ENCODE results near the gene SRGAP2B.
"Not testable (repeated sequence)": the region's sequence is repeated elsewhere in the genome, so short reads cannot be mapped to it uniquely, and the experiment has no call there.

SRGAP2B gene

DNA sequence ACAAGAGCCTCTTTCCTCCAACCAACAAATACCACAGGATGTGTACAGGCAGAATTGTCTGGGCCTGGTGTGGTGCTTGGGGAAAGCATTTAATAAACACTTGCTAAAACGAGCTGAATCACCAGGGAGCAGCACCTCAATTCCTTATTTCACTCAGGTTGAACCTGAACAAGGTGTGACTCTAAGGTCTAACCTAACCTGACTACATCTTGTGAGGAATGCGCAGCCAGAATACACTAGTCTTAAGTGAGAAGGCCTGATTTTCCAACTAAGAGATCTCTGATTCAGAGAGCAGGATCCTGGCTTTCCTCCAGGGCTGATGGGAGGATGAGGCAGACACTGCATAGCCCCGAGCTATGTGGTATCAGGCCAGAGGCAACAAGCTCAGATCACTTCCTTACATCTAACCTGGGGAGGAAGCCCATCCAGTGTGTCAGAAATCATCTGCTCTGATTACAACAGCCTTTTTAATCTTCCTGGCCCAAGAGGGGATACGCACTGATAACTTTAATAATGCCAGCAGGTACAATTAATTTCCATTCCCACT lies 158.9 kb downstream of the SRGAP2B start:
- DNase-seq: not testable (repeated sequence)

DNA sequence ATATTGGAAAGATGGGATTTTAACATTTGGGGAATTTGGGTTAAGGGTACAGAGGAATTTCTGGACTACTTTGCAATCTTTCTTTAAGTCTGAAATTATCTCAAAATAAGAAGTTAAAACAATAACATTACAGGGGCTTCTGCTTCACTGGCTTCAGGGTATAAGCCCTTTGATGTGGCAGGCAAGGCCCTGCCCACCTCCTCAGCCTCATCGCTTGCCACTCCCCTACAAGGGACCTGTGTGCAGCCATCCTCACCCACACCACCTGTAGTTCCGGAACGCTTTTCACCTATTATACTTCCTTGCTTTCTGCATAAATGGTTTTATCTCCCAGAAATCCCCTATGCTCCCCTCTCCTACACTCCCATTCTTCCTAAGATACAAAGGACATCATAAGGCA lies 159.8 kb downstream of the SRGAP2B start:
- not testable (repeated sequence) for DNase-seq

GRCh38 chr1:144933014-144933413 lies 162.1 kb downstream of the SRGAP2B start:
- DNase-seq: not testable (repeated sequence)

DNA sequence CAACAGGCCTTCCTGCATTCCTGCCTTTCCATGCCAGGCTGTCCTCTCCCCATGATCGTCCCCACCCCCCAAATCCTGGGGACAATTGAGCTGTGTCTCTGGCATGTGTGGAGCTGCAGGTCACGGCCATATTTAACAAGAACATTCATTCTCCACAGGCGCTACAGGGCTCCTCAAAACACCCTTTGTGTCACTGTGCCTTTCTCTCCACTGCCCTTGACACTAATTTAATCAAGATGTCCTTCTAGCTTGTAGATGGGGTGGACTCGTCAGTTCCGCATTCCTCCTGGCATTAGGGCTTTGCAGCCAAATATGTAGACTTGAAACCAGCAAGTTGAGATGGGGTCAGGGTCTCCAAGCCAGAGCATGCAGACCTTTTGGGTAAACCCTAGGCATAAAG lies 163.0 kb downstream of the SRGAP2B start:
- not testable (repeated sequence) for DNase-seq

GRCh38 chr1:144931553-144931952 lies 163.6 kb downstream of the SRGAP2B start:
- not testable (repeated sequence) for DNase-seq

DNA sequence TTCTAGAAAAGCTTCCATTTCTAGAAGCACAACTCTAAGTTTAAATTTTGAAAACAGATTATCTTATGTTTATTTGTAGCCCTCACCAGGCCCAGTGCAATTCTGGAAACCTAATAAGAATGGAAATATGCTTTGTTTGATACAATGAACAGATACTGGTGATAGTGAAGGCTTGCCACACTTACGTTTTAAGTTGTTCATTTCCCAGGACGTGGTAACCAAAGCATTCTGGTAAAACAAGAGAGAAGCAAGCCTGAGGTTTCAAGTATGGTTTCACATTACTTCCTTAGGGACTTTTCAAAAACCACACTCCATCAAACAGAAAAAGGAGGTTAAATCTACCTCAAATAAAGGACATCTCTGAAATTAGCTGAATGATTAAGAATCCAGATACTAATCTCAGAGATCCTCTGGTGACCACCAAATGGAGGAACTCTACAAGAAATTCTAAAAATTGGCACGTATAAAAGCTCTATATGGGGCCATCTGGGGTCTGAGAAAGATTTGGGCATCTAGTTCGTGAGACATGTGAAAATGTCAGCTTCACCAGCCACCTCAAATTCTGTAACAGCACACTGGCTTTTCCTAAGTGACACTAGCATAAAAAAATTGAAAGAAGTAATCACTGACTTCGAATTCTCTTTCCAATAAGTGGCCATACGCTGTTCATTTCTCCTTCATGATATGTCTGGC lies 164.9 kb downstream of the SRGAP2B start:
- DNase-seq: not testable (repeated sequence)

DNA sequence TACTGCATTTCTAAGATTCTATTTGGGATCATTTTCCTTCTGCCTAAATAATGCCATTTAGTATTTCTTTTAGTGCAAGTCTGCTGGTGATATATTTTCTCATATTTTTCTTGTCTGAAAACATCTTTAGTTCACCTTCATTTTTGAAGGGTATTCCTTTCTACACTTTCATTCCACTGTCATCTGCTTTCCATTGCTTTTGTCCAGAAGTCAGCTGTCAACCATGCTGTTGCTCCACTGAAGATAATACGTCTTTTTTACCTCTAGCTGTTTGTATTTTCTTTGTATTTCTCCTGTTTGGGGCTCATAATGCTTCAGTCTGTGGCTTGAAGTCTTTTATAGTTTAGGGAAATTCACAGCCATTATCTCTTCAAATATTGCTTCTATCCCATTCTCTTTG lies 167.8 kb downstream of the SRGAP2B start:
- DNase-seq: not testable (repeated sequence)

DNA sequence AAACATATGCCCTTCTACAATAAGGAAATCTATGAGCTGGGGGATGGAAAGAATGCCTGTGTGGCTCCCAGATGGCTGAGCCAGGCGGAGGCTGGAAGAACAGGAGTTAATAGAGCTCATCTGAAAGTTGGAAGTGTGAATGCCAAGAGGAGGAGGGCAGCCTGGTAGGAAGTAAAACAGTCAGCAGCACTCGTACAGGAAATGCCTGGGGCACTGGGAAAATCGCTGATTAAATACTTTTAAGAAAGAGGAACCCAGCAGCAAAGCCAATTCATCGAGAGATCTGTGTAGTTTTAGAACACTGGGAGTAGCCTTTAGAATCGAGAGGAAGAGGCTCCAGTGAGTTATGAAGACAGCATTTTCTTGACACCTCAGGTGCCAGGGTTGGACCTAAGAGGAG lies 171.5 kb downstream of the SRGAP2B start:
- not testable (repeated sequence) for DNase-seq

GRCh38 chr1:144922785-144923184 lies 172.3 kb downstream of the SRGAP2B start:
- DNase-seq: not testable (repeated sequence)

GRCh38 chr1:144919106-144919505 lies 176.0 kb downstream of the SRGAP2B start:
- not testable (repeated sequence) for DNase-seq

- DNase-seq: not testable (repeated sequence)
Measured at GRCh38 chr1:144918027-144918603, 177.0 kb downstream of the SRGAP2B start.

DNA sequence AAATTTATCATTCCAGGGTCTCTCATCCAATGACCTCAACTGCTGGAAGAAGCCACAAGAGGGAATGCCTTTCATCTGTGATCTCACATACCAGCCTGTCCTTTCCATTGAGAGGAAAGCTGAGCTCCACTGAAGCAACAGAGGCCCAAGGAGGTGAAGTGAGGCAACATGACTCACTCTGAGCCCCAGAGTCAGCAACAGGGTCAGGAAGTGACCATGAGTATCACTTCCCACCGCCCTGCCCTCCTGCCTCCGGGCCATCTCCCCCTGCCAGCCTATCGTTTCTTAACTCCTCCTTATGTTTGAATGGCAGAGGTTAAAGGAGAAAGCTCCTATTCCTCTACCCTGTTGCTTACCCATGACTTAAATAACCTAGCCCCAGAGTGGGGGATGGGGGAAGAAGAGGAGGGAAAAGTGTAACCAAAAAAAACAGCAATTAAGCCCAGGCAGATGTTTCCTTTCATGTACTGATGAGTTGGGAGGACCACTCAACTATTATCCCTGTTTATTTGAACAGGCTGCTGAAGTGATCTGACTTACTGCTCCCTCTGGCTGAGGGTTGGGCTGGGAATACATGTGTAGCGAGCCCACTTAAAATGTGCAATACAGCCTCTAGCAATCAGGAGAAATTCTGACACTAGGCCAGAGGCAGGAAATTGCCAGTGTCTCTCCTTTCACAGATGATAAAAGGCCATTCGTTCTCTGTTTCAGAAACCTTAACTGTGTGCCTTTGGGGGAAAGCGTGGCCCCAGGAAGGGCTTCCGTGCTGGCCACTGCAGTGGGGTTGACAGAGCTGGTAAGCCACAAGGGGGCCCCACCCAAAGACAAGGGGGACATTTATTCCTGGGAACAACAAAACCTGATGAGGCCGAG lies 177.7 kb downstream of the SRGAP2B start:
- DNase-seq: not testable (repeated sequence)

DNA sequence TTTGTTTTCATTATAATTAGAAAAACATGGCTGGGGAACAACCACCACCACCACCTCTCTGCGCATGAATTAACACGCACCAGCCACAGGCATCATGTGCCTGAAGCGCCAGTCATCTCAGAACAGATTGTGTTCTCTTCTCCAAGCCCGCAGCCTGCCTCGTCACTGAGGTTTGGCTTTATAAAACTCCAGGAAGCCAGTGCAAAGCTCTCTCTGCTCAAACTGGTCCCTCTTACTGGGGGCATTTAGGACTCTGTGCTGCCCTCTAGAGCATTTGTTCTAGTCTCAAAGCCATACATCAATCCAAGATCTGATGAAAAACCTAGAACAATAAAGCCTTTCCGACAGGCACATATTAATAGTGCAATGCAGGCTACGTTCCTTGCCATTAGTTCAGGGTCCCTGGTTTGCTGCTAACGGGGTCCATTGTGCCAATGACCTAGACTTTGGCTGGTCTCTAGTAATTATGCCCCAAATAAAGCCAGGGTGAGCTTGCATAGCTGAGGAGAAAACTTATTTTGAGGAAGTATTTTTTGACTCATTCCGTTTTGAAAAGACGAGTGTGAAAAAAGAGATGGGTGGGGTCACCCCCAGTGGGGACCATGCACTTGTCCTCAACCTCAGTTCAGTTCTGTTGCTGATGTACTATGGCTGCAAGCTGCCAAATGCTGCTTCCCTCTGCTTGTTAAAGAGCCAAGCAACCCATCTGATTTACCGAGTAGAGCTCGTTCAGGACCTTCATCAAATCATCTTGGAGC lies 181.0 kb downstream of the SRGAP2B start:
- DNase-seq: not testable (repeated sequence)

DNA sequence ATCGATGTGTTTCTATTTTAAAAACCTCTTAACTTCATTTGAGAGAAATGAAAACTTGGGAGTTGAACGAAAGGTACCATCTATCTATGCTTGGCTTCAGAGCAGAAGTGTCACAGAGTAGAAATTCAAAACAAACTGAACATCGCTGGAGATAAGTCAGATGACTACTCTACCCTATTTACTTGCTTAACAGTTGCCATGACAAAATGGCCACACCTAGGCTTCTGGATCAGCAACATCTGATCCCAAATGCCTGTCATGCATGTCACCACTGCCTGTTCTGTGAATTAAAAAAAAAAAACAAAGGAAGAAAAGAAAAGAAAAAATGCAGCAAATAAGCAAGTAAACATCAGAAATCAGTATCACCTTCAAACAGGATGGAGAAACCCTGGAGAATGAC lies 181.7 kb downstream of the SRGAP2B start:
- DNase-seq: not testable (repeated sequence)

DNA sequence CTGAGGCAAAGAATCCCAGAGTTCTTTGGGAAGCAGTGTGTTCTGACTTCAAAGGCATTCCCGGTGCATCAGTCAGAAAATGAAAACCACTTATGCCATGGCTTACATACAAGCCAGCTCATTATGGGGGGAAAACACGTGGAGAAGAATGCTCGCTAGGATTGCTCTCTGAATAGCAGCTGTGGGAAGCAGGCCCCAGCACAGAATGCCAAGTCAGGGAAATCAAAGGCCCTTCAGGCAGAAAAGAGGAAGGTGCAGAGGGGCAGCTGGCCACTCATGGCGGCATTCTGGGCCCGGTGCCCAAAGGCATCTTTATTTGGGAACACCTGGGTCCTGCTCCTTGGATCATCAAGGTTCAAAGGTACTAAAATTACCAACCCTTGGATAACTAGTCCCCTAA lies 184.4 kb downstream of the SRGAP2B start:
- not testable (repeated sequence) for DNase-seq

DNA sequence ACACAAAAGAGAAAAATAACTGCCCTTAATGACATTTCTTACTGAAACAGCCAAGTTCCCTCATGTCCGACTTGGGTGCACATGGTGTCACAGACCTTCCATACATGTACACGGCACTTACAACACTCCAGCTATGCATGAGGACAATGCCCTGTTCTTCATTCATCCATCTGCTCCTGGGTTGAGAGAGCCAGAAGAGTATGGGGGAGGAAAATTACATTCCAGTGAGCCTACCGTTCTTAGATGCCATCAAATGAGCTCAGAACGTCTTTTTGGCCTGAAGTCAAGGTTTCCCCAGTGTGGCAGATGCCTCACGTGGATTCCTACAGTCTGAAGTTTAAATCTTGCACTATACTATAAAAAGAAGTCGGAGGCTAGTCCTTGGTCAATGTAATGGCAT lies 194.3 kb downstream of the SRGAP2B start:
- DNase-seq: not testable (repeated sequence)

DNA sequence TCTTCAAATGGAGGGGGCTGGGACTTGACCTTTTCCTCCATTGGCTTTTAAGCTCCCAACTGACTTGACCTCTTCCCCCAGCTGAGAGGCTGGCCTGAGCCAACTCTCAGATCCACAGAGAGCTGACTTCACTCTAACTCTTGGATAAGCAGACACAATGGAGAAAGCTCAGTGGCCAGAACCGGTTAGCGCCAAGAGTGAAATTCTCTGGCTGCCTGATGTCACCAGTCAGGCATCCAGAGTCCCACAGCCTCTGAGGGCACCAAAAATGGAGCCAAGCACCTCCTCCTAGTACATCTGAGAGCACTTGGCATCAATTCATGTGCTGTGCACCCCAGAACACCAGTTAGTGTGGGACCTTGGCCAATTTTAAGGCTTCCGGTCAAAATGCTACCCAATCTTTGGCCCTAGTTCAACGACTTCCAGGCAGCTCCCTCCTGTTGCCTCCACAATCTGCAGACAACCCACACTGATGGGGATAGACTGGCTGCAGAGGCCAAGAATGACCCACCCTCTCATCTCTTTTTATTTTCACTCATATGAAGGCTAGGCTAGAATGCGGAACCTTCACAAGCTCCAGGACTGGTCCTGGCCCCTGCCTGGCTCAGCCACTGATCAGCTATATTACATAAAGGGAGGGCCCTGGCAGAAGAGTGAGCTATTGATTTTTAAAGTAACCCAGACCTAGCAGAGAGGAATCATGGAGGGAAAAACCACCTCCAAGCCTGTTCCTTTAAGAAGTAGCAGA lies 200.5 kb downstream of the SRGAP2B start:
- not testable (repeated sequence) for DNase-seq

DNA sequence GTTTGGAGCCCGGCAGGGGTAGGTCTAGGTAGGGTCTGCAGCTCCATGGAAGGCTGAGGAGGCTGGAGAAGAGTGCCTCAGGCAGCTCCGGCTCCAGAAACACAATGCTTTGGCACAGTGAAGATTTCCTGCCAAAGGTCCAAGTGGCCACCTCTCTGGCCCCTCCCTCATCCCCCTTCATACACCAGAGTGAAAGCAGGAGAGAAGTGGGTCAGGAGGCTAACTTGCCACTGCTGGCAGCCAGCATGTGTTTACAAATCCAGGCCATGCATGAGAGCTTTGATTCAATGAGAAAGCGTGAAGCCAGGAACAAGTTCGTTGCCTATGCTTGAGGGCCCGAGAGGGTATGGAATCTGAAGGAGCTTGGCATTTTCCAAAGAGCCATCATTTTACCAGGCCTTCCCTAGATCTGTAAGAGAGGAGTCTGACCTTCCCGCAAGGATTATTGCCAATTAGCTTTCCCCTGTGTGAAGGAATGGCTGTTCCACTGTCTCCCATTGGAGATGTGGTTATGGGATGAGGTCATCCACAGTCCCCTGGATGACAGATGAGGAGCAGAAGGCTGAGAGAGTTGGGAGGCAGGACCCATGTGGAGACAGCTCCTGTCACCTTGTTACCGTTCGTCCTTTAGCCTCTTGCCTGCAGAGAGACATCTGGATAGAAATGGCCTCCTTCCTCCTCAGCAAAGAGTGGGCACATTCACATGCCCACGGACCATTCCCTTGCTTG lies 201.3 kb downstream of the SRGAP2B start:
- not testable (repeated sequence) for DNase-seq

DNA sequence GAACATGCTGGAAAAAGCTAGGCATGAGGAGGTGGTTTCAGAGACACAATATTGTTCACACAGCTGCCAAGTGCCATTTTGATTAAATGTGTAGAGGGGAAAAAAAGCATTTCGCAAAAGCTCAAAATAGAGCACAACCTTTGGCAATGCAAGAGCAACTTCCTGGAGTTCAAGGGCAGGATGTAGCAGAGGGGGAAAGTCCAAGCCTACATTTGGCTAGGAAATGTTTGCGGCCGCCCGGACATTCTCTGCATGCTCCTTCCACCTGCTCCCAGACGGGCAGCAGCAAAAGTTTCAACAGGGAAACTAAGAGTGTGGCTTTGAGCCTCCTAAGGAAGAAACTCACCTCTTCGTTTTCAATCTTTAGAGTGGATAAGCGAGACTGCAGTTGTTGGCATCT lies 202.1 kb downstream of the SRGAP2B start:
- not testable (repeated sequence) for DNase-seq

- not testable (repeated sequence) for DNase-seq
Measured at GRCh38 chr1:144889450-144890115, 205.5 kb downstream of the SRGAP2B start.

All from NCI-H1694 treated with DMSO at 0.1 percent for 48 hours (cell line).